Fibroblast of gingiva (primary cell): ENCODE measurements around the gene MAN1A1.

Experiments
- DNase-seq: peaks from one replicate; pipeline ENCODE4 v3.0.0-alpha.2; 2011; ENCODE audit warnings: low read depth

MAN1A1 gene

DNA sequence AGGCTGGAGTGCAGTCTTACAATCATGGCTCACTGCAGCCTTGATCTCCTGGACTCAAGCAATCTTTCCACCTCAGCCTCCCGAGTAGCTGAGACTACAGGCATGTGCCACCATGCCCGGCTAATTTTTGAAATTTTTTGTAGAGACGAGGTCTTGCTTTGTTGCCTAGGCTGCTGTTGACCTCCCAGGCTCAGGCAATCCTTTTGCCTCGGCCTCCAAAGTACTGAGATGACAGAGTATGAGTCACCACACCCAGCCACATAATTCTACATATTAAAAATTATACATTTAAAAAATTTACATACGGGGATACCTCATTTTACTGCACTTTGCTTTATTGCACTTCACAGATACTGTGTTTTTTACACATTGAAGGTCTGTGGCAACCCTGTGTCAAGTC, 115.1 kb downstream of the MAN1A1 start:
- DNase-seq: no peak

- DNase-seq: no peak
Observed at GRCh38 chr6:119233312-119233984, 116.1 kb downstream of the MAN1A1 start.

DNA sequence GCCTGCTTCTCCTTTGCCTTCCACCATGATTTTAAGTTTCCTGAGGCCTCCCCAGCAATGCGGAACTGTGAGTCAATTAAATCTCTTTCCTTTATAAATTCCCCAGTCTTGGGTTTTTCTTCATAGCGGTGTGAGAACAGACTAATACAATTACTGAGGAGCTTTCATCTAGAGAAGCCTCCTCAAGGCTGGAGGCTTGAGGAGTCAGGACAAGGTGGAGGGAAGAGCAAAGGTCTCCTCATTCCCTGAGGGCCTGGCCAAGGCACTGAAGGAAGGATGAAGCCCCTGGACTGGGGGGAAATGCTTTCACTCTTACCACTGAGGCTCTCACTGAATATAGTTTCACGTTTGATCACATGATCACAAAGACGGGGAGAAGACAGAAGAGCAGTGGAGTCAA, 118.2 kb downstream of the MAN1A1 start:
- no peak for DNase-seq

DNA sequence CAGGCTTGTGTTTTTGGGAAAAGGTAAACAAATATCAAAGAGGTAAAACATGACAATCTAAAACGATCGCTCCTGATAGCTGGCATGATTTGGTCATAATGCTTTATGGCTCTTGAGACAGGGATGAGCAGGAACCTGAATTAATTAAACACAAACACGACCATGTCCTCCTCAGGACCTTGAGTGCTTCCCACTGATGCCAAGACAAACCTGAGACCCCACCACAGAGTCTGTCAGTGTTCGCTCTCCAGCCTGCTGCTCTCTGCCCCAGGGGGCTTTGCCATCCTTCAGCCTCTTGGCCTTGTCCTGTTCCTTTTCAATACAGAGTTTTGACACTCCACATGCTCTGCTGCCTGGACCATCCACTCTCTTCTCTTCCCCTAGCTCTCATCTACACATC, 119.4 kb downstream of the MAN1A1 start:
- no peak for DNase-seq

- DNase-seq: no peak
Observed at GRCh38 chr6:119227377-119227776, 122.2 kb downstream of the MAN1A1 start.

- DNase-seq: no peak
Observed at GRCh38 chr6:119226089-119226488, 123.5 kb downstream of the MAN1A1 start.

DNA sequence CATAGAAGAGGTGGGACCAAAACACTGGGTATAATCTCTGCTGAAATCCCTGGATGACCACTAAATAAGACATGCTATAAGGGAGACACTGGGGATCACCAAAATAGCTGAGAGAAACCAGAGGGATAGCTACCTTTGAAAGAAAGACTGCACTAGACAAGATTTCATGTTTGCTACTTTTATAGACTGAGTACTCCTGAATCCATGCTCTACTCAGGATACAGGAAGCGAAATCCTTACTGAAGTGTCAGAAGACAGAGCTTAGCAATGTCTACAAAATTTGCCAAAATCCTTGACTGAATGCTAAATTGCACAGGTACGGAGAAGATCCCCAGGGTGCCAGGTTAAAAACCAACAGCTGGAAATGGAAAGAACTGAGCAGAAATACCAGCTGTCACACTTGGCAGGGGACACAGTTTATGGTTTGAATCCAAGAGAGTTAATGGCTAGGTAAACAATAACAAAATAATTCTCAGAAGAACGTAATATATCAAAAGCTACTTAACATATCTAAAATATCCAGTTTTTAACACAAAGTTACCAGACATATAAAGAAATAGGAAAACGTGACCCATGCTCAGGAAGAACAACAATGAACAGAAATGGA, 125.4 kb downstream of the MAN1A1 start:
- DNase-seq: no peak

- no peak for DNase-seq
Observed at GRCh38 chr6:119220452-119220851, 129.1 kb downstream of the MAN1A1 start.

DNA sequence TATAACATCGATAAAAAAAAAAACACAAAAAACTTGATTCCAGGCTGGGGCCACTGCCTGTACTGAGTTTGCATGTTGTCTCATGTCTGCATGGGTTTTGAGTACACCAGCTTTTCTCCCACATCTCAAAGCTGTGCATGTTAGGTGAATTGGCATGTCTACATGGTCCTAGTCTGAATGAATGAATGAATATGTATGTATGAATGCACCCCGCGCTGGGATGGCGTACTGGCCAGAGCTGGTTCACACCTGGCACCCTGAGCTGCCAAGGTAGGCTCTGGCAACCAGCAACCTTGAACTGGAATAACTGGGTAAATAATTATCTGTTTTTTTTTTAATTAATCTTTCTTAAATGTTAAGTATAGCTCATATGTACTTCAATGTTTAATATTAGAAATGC, 131.0 kb downstream of the MAN1A1 start:
- DNase-seq: no peak

GRCh38 chr6:119215885-119216590, 133.5 kb downstream of the MAN1A1 start:
- DNase-seq: no peak

DNA sequence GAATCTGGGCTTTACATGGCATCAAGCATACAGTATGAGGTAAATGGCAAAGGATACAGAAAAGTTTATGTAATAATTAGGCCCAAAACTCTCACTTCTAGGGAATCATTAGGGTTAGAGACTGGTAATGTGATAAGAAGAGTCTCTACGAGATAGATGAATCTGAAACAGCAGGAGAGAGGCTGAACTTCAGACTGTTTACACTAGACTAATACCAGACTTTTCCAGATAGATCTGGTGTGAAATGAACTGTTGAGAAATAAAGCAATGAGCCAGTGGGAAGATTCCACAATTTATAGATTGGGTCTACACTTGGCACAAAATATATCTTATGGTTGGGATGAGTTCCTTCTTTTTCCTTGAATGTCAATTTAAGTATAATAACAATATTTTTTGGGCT, 134.3 kb downstream of the MAN1A1 start:
- DNase-seq: no peak

GRCh38 chr6:119210596-119210995, 139.0 kb downstream of the MAN1A1 start:
- no peak for DNase-seq

DNA sequence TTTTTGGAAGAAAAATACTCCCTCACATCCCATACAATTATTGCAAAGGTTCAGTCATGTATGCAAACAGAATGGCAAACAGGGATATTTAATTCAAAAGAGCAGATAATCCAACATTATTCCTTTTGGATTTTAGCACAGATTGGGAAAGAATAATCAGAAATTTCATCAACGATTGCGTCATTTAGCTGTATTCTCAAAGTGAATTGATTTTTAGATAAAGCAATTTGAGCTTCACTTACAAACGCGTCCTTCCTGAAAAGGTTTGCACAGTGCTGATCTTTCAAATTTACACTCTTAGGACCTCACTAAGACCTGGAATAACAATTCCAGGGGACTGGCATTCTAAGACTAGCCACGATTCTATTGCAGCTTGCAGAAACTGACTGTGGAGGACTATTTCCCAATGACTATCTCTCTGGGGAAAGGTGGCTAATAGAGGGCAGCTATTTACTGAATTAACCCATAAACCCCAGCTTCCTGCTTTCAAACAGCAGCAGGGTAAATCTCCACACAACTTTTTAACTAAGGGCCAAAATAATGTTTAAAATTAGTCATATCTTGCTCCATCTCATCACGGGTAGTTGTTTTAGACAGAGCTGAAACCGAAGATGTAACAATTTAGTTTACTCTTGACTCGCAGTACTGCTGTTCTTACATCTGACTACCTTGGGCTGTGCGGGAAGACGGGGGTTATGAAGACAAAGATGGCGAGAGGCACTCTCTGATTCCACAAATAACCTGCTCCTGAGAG, 139.9 kb downstream of the MAN1A1 start:
- DNase-seq: peak; percentile 62

DNA sequence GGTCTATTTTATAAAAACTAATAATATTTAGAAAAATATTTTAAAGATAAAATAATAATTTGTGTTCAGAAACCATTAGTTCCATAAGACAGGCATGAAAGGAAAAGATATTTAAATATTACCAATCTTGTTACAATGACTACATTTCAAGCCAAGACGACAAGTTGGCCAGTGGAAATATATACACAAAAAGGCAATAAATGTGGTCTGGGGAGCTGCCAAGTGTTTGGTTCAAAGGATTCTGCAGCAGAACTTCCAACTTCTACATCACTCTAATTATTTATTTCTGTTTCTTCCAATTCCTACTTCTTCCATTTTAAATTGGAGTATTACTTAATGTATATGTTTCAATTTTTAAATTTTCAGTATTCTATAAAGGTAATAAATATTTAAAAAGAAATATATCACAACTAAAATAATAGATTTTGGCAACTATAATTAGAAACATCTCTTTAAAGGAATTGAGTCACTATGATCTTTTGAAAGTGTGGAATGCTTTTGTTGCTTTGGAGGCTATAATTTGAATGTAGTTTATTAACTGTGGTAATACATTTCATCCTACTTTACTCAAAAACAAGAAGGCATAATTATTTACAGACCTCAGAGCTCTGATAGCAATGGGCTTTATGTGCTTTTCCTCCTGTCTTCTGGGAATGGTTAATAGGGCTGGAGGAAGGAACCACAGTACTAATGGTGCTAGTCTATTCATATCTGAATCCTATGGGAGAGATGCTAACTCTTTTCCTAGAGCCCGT, 141.4 kb downstream of the MAN1A1 start:
- DNase-seq: peak; percentile 77

DNA sequence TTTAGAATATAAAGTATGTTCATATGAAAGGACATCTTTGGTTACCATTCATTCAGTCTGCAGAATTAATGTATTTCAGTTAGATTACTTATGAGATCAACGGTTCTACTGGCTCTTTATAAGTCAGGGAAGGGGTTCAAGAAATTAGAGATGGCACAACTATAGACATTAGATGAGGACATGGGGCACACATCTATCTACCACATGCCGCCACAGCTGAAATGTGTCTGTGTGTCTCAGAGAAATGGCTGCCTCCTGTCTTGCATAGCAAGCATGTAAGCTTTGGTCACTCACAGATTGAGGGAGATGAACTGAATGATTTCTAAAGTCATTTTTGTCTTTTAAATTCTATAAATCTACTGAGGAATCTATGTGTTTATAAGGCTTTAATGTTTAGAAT, 142.2 kb downstream of the MAN1A1 start:
- no peak for DNase-seq

DNA sequence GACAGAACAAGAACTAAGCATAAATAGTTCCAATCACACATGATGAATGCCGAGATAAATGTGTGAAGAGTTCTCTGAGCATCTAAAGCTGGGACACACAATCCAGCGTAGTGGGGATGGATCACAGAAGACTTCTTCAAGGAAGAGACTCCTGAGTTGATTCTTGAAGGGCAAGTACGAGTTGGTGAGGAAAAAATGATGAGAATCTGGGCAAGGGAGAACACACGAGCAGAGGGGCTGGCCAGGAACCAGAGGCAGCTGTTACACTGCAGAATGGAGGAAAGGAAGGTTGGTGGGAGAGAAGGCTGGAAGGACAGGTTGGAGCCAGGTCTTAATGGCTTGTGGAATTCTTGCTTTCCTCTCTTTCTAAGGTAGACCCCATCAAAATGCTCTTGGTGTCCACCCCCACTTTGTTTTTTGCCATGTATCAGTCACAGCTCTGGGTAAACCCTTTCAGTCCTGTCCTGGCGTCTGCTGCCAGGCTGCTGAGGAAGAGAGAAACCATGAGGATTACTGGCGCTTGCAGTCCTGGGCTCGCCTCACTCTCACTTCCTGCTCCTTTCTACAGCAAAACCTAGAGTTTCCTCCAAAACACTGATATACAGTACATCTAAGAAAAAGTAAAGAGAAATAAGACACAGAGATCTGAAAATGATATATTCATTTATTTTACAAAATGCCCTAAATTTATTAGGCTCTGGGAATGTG, 143.5 kb downstream of the MAN1A1 start:
- DNase-seq: no peak

DNA sequence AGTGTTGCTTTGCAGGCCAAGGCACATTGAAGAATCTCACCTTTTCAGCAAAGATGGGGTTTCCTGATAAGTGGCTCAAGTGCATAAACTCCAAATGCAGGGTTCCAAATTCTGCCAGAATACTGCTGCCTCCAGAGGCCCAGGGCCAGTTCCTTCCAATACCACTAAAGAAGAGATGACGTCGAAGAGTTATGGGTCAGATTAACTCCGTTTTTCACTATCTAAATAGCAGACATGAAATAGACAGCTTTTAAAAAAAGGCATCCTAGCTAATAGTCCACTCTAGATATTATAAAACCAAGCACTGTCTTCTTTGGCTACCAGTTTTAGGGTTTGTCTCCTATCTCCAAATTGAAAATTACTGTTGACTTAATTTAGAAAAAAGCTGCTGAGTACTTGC, 144.8 kb downstream of the MAN1A1 start:
- DNase-seq: no peak

- DNase-seq: no peak
Observed at GRCh38 chr6:119201480-119201879, 148.1 kb downstream of the MAN1A1 start.

- DNase-seq: no peak
Observed at GRCh38 chr6:119200512-119201175, 148.9 kb downstream of the MAN1A1 start.

DNA sequence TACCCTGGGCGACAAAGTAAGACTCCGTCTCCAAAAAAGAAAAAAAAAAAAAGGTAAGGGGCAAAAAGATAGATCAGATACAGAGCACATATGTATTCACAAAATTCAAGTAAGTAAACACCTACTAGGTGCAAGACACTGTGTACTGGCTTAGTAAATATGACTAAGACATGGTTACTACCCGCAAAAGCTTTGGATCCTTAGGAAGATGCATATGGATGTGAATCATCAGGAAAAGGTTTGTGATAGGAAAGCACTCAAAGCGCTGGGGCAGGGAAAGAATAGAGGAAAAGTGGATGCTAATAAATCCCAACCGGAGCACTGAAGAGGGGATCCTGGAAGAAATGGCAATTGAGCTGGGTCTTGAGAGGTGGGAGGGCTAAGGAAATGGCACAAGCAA, 152.3 kb downstream of the MAN1A1 start:
- DNase-seq: no peak

- DNase-seq: no peak
Observed at GRCh38 chr6:119196715-119197114, 152.8 kb downstream of the MAN1A1 start.
